H1 (cell line): Measurements from ENCODE around the gene CHMP4B. TPM values are rescaled to one million over a fixed set of nuclear protein-coding genes. Genes with fewer than 3 reads are reported as not detected.

Experiments used
- CTCF ChIP-seq, 3 experiments: IDR thresholded peaks; 1 replicate in 2 of 3; 2 replicates in 1 of 3; pipeline versions ENCODE4 v1.5.1 to v1.6.1; 2011; ENCODE audit warnings: low read length in 3 of 3, mild to moderate bottlenecking in 3 of 3, inconsistent platforms in 2 of 3, low read depth in 1 of 3, moderate library complexity in 1 of 3; ENCODE audit not compliant: insufficient read depth in 1 of 3; ENCODE audit errors: control extremely low read depth in 1 of 3
- RFX5 ChIP-seq: IDR thresholded peaks from 2 replicates; pipeline ENCODE4 v1.6.1; 2011; ENCODE audit warnings: low read depth, low read length, improper control_type of control experiment, borderline replicate concordance
- SIN3A ChIP-seq, 2 experiments: IDR thresholded peaks in 1 of 2; conservative IDR thresholded peaks in 1 of 2; 2 replicates each; pipeline ENCODE4 v1.6.1; 2011 to 2012; ENCODE audit warnings: low read length in 2 of 2, improper control_type of control experiment in 1 of 2, low read depth in 1 of 2, mild to moderate bottlenecking in 1 of 2
- polyA plus RNA-seq, 7 experiments: library from polyadenylated mRNA; depleted of rRNA in 3 of 7; stranded (reverse) in 5 of 7; unstranded in 2 of 7; fragments of >200 nt in 5 of 7; fragments of 200-250 nt in 2 of 7; gene quantifications; 1 replicate in 5 of 7; 2 replicates in 1 of 7; 4 replicates in 1 of 7; pipeline versions ENCODE4 v1.2.1 to v1.2.3, GENCODE V29; 2011 to 2013; ENCODE audit warnings: missing spikeins in 2 of 7, mixed read lengths in 2 of 7
- total RNA-seq: library from RNA; stranded (reverse); fragmentation: NEBNext Ultra II Directional; extraction: Animal tissue kit (Norgen Biotek cat#: 25700); gene quantifications from 2 replicates; pipeline ENCODE4 v1.2.1, GENCODE V29; 2021

Gene CHMP4B
- total and polyA plus RNA-seq, 2 of the 8 experiments (the other 6 are each of a cell fraction or from before 2014, with no cell fraction given), result 38.6 to 66.3 TPM

- no peak for TF ChIP-seq RFX5
- TF ChIP-seq SIN3A (conservative IDR thresholded peaks at IDR 0.05 in 1 of 2, IDR thresholded peaks at IDR 0.05 in 1 of 2; ENCODE audit: low read depth in 1 of 2, low read length in 2 of 2), result no peak
- no peak for TF ChIP-seq CTCF (IDR thresholded peaks at IDR 0.05; ENCODE audit: control extremely low read depth in 1 of 3, insufficient read depth in 1 of 3, low read depth in 1 of 3, low read length in 3 of 3)
- TF ChIP-seq, all 59 proteins: peak for 0
Observed at GRCh38 chr20:33859157-33859695, 48.1 kb downstream of the CHMP4B start (continued).
